LNCaP clone FGC (cell line): ENCODE measurements around the gene UNC5C.

ENCODE experiments used
- DNase-seq: peaks from one replicate; pipeline ENCODE4 v3.0.0-alpha.2; 2011; ENCODE audit warnings: low read depth
- H3K4me3 ChIP-seq: 2 replicates; pipeline ENCODE4 v1.5.1; 2011; ENCODE audit warnings: mild to moderate bottlenecking, low read depth, low read length, control low read depth
- CTCF ChIP-seq: IDR thresholded peaks from 2 replicates; pipeline ENCODE4 v1.5.1; 2012; ENCODE audit warnings: mild to moderate bottlenecking; ENCODE audit not compliant: control insufficient read depth, insufficient read depth; ENCODE audit errors: extremely low read depth

Gene UNC5C

GRCh38 chr4:95358421-95358820 lies 190.4 kb downstream of the UNC5C start:
- no peak for DNase-seq
- TF ChIP-seq CTCF: no peak
- H3K4me3 ChIP-seq: no peak overlapping the region

- TF ChIP-seq CTCF: no peak
- DNase-seq: no peak
- H3K4me3 ChIP-seq: no peak overlapping the region
These were observed 193.8 kb downstream of the UNC5C start for GRCh38 chr4:95355021-95355420.

GRCh38 chr4:95348418-95348817 lies 200.4 kb downstream of the UNC5C start:
- H3K4me3 ChIP-seq: no peak overlapping the region
- DNase-seq: no peak
- no peak for TF ChIP-seq CTCF

GRCh38 chr4:95343235-95343634 lies 205.5 kb downstream of the UNC5C start:
- DNase-seq: no peak
- no peak overlapping the region for H3K4me3 ChIP-seq
- no peak for TF ChIP-seq CTCF

GRCh38 chr4:95340191-95340590 lies 208.6 kb downstream of the UNC5C start:
- no peak overlapping the region for H3K4me3 ChIP-seq
- no peak for TF ChIP-seq CTCF
- no peak for DNase-seq

GRCh38 chr4:95325665-95326064 lies 223.1 kb downstream of the UNC5C start:
- H3K4me3 ChIP-seq: no peak overlapping the region
- DNase-seq: no peak
- TF ChIP-seq CTCF: no peak

GRCh38 chr4:95319169-95319568 lies 229.6 kb downstream of the UNC5C start:
- TF ChIP-seq CTCF: no peak
- H3K4me3 ChIP-seq: no peak overlapping the region
- DNase-seq: no peak
